ENCODE measurements around the gene RPL13.

The RPL13 gene

GRCh38 chr16:89598199-89598598, 37.7 kb downstream of the RPL13 start:
- no peak overlapping the region for H3K27ac ChIP-seq
- TF ChIP-seq CTCF (IDR thresholded peaks at IDR 0.05) (no peak), ZFX (IDR thresholded peaks at IDR 0.05; ENCODE audit: borderline replicate concordance) (no peak)

GRCh38 chr16:89599451-89599858, 39.0 kb downstream of the RPL13 start:
- H3K27ac ChIP-seq = no peak overlapping the region
- TF ChIP-seq CTCF (IDR thresholded peaks at IDR 0.05) (peak; percentile 62), ZFX (IDR thresholded peaks at IDR 0.05; ENCODE audit: borderline replicate concordance) (no peak)

GRCh38 chr16:89599902-89600301, 39.4 kb downstream of the RPL13 start:
- TF ChIP-seq ZFX (IDR thresholded peaks at IDR 0.05; ENCODE audit: borderline replicate concordance) (no peak), CTCF (IDR thresholded peaks at IDR 0.05) (no peak)

GRCh38 chr16:89600427-89600826, 39.9 kb downstream of the RPL13 start:
- TF ChIP-seq CTCF (IDR thresholded peaks at IDR 0.05) = no peak
- no peak for TF ChIP-seq ZFX (IDR thresholded peaks at IDR 0.05; ENCODE audit: borderline replicate concordance)
- H3K27ac ChIP-seq = no peak overlapping the region

More at GRCh38 chr16:89599902-89600301, 39.4 kb downstream of the RPL13 start:
- H3K27ac ChIP-seq = no peak overlapping the region

GRCh38 chr16:89600956-89601355, 40.5 kb downstream of the RPL13 start:
- no peak overlapping the region for H3K27ac ChIP-seq
- TF ChIP-seq ZFX (IDR thresholded peaks at IDR 0.05; ENCODE audit: borderline replicate concordance) (no peak), CTCF (IDR thresholded peaks at IDR 0.05) (no peak)

GRCh38 chr16:89601906-89602272, 41.4 kb downstream of the RPL13 start:
- H3K27ac ChIP-seq = no peak overlapping the region
- TF ChIP-seq ZFX (IDR thresholded peaks at IDR 0.05; ENCODE audit: borderline replicate concordance) (no peak), CTCF (IDR thresholded peaks at IDR 0.05) (no peak)

GRCh38 chr16:89602273-89602951, 41.9 kb downstream of the RPL13 start:
- no peak overlapping the region for H3K27ac ChIP-seq
- TF ChIP-seq CTCF (IDR thresholded peaks at IDR 0.05) (no peak), ZFX (IDR thresholded peaks at IDR 0.05; ENCODE audit: borderline replicate concordance) (no peak)

Data from 22Rv1 (cell line).